ENCODE results near the gene MGAT5.

Gene MGAT5

GRCh38 chr2:134413912-134414311 lies 160.0 kb downstream of the MGAT5 start:
- no peak for DNase-seq (ENCODE audit: low read depth in 2 of 2)
- TF ChIP-seq CTCF (IDR thresholded peaks at IDR 0.05; ENCODE audit: low read depth, low read length): no peak
- no peak overlapping the region for H3K4me3 ChIP-seq (replicated peaks in 1 of 2; ENCODE audit: low read depth in 2 of 2, low read length in 2 of 2)

GRCh38 chr2:134416018-134416417 lies 162.1 kb downstream of the MGAT5 start:
- no peak overlapping the region for H3K4me3 ChIP-seq (replicated peaks in 1 of 2; ENCODE audit: low read depth in 2 of 2, low read length in 2 of 2)
- DNase-seq (ENCODE audit: low read depth in 2 of 2): no peak
- TF ChIP-seq CTCF (IDR thresholded peaks at IDR 0.05; ENCODE audit: low read depth, low read length): no peak

GRCh38 chr2:134416637-134417036 lies 162.8 kb downstream of the MGAT5 start:
- no peak for TF ChIP-seq CTCF (IDR thresholded peaks at IDR 0.05; ENCODE audit: low read depth, low read length)
- no peak overlapping the region for H3K4me3 ChIP-seq (replicated peaks in 1 of 2; ENCODE audit: low read depth in 2 of 2, low read length in 2 of 2)
- DNase-seq (ENCODE audit: low read depth in 2 of 2): no peak

- no peak for TF ChIP-seq CTCF (IDR thresholded peaks at IDR 0.05; ENCODE audit: low read depth, low read length)
- no peak overlapping the region for H3K4me3 ChIP-seq (replicated peaks in 1 of 2; ENCODE audit: low read depth in 2 of 2, low read length in 2 of 2)
- no peak for DNase-seq (ENCODE audit: low read depth in 2 of 2)
Measured at GRCh38 chr2:134417968-134418582, 164.2 kb downstream of the MGAT5 start.

GRCh38 chr2:134420259-134420658 lies 166.4 kb downstream of the MGAT5 start:
- DNase-seq (ENCODE audit: low read depth in 2 of 2): no peak
- TF ChIP-seq CTCF (IDR thresholded peaks at IDR 0.05; ENCODE audit: low read depth, low read length): no peak
- H3K4me3 ChIP-seq (replicated peaks in 1 of 2; ENCODE audit: low read depth in 2 of 2, low read length in 2 of 2): no peak overlapping the region

- no peak for TF ChIP-seq CTCF (IDR thresholded peaks at IDR 0.05; ENCODE audit: low read depth, low read length)
- DNase-seq (ENCODE audit: low read depth in 2 of 2): no peak
- no peak overlapping the region for H3K4me3 ChIP-seq (replicated peaks in 1 of 2; ENCODE audit: low read depth in 2 of 2, low read length in 2 of 2)
Measured at GRCh38 chr2:134420920-134421319, 167.0 kb downstream of the MGAT5 start.

Measured in cardiac fibroblast (primary cell).